Caco-2 (cell line): ENCODE results near the gene RNF133. TPM values are rescaled to one million over a fixed set of nuclear protein-coding genes. Genes with fewer than 3 reads are reported as not detected.

ENCODE experiments used
- Bru-seq: library from RNA; stranded (reverse); fragments of 400-500 nt; gene quantifications from one replicate; lab custom pipeline; 2021; lab: Mats Ljungman, UMichigan
- BruChase-seq, 2 experiments: library from RNA; stranded (reverse); fragments of 400-500 nt; gene quantifications; one replicate each; lab custom pipeline; 2021; lab: Mats Ljungman, UMichigan
- BruUV-seq: library from RNA; stranded (reverse); fragments of 400-500 nt; replicated peaks from 2 replicates; lab custom pipeline; 2021; lab: Mats Ljungman, UMichigan
- CTCF ChIA-PET: fragments of 300-600 bp; sonication (Branson Sonifier 250); formaldehyde crosslinking; loops from one replicate; lab custom pipeline; 2022; ENCODE audit warnings: antibody characterized with exemption; lab: Charles Lee
- POLR2A ChIA-PET: fragments of 300-600 bp; sonication (Branson Sonifier 250); formaldehyde crosslinking; loops from one replicate; lab custom pipeline; 2022; ENCODE audit warnings: antibody characterized with exemption; lab: Charles Lee
- DNase-seq, 2 experiments: peaks; one replicate each; pipeline versions ENCODE4 v3.0.0 to v3.0.0-alpha.2; 2020 to 2022
- H3K27me3 ChIP-seq: replicated peaks from 2 replicates; pipeline ENCODE4 v1.6.0; 2011; ENCODE audit warnings: low read length; ENCODE audit not compliant: control insufficient read depth, insufficient read depth
- H3K36me3 ChIP-seq: 2 replicates; pipeline ENCODE4 v1.5.1; 2011; ENCODE audit warnings: low read length; ENCODE audit not compliant: control insufficient read depth, insufficient read depth
- H3K4me1 ChIP-seq: fragments of 250-450 bp; sonication (Bioruptor Pico); 2 replicates; pipeline ENCODE4 v1.5.1; 2020; ENCODE audit warnings: mild to moderate bottlenecking
- H3K4me3 ChIP-seq: 2 replicates; pipeline ENCODE4 v1.5.1; 2011; ENCODE audit warnings: low read depth, mild to moderate bottlenecking, control low read depth, low read length
- H3K9me3 ChIP-seq: fragments of 250-450 bp; sonication (Bioruptor Pico); 2 replicates; pipeline ENCODE4 v1.5.1; 2020; ENCODE audit warnings: mild to moderate bottlenecking, moderate library complexity
- H3K27ac Mint-ChIP-seq: one replicate; pipeline ENCODE4 v1.8.0; 2022; ENCODE audit warnings: mixed read lengths; ENCODE audit not compliant: unreplicated experiment
- H3K27me3 Mint-ChIP-seq: one replicate; pipeline ENCODE4 v1.8.0; 2022; ENCODE audit warnings: mixed read lengths; ENCODE audit not compliant: insufficient read depth, unreplicated experiment
- H3K36me3 Mint-ChIP-seq: one replicate; pipeline ENCODE4 v1.8.0; 2022; ENCODE audit warnings: mild to moderate bottlenecking, mixed read lengths; ENCODE audit not compliant: insufficient read depth, unreplicated experiment
- H3K4me1 Mint-ChIP-seq: one replicate; pipeline ENCODE4 v1.8.0; 2022; ENCODE audit warnings: low read depth, mixed read lengths; ENCODE audit not compliant: unreplicated experiment
- H3K4me3 Mint-ChIP-seq: one replicate; pipeline ENCODE4 v1.8.0; 2022; ENCODE audit warnings: mild to moderate bottlenecking, moderate library complexity, mixed read lengths; ENCODE audit not compliant: unreplicated experiment
- H3K9me3 Mint-ChIP-seq: one replicate; pipeline ENCODE4 v1.8.0; 2022; ENCODE audit warnings: mixed read lengths; ENCODE audit not compliant: unreplicated experiment
- CTCF ChIP-seq, 2 experiments: fragments of 200-600 bp in 1 of 2; IDR thresholded peaks; 1 replicate in 1 of 2; 2 replicates in 1 of 2; pipeline versions ENCODE4 v1.5.1 to v1.8.0; 2011 to 2022; ENCODE audit warnings: antibody characterized with exemption in 1 of 2, control low read depth in 1 of 2, inconsistent platforms in 1 of 2, low read depth in 1 of 2, low read length in 1 of 2, mild to moderate bottlenecking in 1 of 2, moderate library complexity in 1 of 2; ENCODE audit not compliant: insufficient read depth in 1 of 2, severe bottlenecking in 1 of 2, unreplicated experiment in 1 of 2
- intact Hi-C: fragments of 100-400 bp; cut with micrococcal nuclease; formaldehyde crosslinking; loops from one replicate; pipeline ENCODE4 v1.10.0; 2022; ENCODE audit not compliant: unreplicated experiment
- long read RNA-seq: library from polyadenylated mRNA; stranded (forward); transcript quantifications from one replicate; pipeline ENCODE4 v2.0.0, GENCODE V29; 2022
- total RNA-seq: library from RNA; stranded (reverse); gene quantifications from 2 replicates; pipeline ENCODE4 v1.2.3, GENCODE V29; 2022

RNF133 gene, protein sequence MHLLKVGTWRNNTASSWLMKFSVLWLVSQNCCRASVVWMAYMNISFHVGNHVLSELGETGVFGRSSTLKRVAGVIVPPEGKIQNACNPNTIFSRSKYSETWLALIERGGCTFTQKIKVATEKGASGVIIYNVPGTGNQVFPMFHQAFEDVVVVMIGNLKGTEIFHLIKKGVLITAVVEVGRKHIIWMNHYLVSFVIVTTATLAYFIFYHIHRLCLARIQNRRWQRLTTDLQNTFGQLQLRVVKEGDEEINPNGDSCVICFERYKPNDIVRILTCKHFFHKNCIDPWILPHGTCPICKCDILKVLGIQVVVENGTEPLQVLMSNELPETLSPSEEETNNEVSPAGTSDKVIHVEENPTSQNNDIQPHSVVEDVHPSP
- total RNA-seq (0.21 TPM in 1 of 2 replicates, not detected in the other), Bru-seq, nascent RNA (percentile 54 among the genes with signal in this experiment), BruChase-seq, experiment 1, labeled RNA remaining after a 2-hour chase (percentile 45 among the genes with signal in this experiment), BruChase-seq, experiment 2, labeled RNA remaining after a 6-hour chase (percentile 32 among the genes with signal in this experiment)
- long read RNA-seq: 0 reads

- Mint-ChIP-seq H3K27me3 (peaks cover 3% of the 10 kb centered on the region), H3K36me3 (no peaks in the 10 kb centered on the region), H3K4me1 (no peaks in the 10 kb centered on the region), H3K27ac (no peak within 1 kb of the TSS), H3K4me3 (no peak within 1 kb of the TSS), H3K9me3 (peaks cover under 1% of the 10 kb centered on the region)
- intact Hi-C loops: no loop called here
- Histone ChIP-seq H3K9me3 (no peaks in the 10 kb centered on the region), H3K4me3 (no peak within 1 kb of the TSS), H3K36me3 (no peaks in the 10 kb centered on the region), H3K4me1 (no peaks in the 10 kb centered on the region), H3K27me3 (no peaks in the 10 kb centered on the region)
- ChIA-PET POLR2A (interaction anchor here (0.6 kb wide), 1 partner anchor 35 kb away, joined by 19 read pairs; no protein-coding TSS in a partner anchor), CTCF (no interaction called here)
- DNase-seq: no peak
- no peak for TF ChIP-seq CTCF (IDR thresholded peaks at IDR 0.05; ENCODE audit: insufficient read depth in 1 of 2, low read depth in 1 of 2, low read length in 1 of 2, severe bottlenecking in 1 of 2, unreplicated experiment in 1 of 2)
- BruUV-seq: no TSS peak
Observed at GRCh38 chr7:122699017-122699416, at the start of gene RNF133. Gene RNF133 (minus strand): TSS chr7:122699117. CDS start chr7:122698918, 199 bp downstream.

GRCh38 chr7:122748195-122748594 lies 49.3 kb upstream of the RNF133 start:
- no peak for TF ChIP-seq CTCF (IDR thresholded peaks at IDR 0.05; ENCODE audit: insufficient read depth in 1 of 2, low read depth in 1 of 2, low read length in 1 of 2, severe bottlenecking in 1 of 2, unreplicated experiment in 1 of 2)
- intact Hi-C loops: no loop called here
- CTCF ChIA-PET: no interaction called here
- POLR2A ChIA-PET: no interaction called here
- no peaks in the 10 kb centered on the region for H3K27me3 ChIP-seq
- H3K4me3 ChIP-seq: no peak overlapping the region
- Mint-ChIP-seq H3K4me1 (peaks cover 13% of the 10 kb centered on the region), H3K27ac (no peak overlapping the region), H3K4me3 (no peak overlapping the region), H3K9me3 (no peaks in the 10 kb centered on the region), H3K36me3 (no peaks in the 10 kb centered on the region), H3K27me3 (no peaks in the 10 kb centered on the region)
- no peaks in the 10 kb centered on the region for H3K9me3 ChIP-seq
- peaks cover 9% of the 10 kb centered on the region for H3K4me1 ChIP-seq
- BruUV-seq: no TSS peak
- no peaks in the 10 kb centered on the region for H3K36me3 ChIP-seq
- DNase-seq: no peak

DNA sequence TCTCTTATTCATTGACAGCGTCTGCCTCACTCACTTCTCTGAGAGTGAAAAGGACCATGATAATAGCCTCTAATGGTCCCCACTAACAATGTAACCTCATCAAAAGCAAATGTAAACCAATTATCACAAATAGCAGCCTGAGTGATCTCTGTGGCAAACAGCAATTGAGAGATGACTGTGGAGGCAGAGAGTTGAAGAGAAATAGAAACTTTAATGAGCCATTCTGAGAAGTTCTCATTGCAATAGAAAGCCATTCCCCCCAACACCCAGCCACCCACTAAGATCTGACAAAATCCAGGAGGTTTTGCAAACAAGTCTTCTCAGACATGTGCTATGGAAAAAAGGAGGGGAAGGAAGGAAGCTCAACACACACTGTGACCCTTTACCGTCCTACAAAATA lies 48.0 kb upstream of the RNF133 start:
- Histone ChIP-seq H3K36me3 (no peaks in the 10 kb centered on the region), H3K4me1 (no peaks in the 10 kb centered on the region), H3K9me3 (no peaks in the 10 kb centered on the region), H3K4me3 (no peak overlapping the region), H3K27me3 (no peaks in the 10 kb centered on the region)
- intact Hi-C loops: no loop called here
- BruUV-seq: no TSS peak
- Mint-ChIP-seq H3K4me1 (peaks cover 5% of the 10 kb centered on the region), H3K4me3 (no peak overlapping the region), H3K9me3 (no peaks in the 10 kb centered on the region), H3K27me3 (no peaks in the 10 kb centered on the region), H3K27ac (no peak overlapping the region), H3K36me3 (no peaks in the 10 kb centered on the region)
- DNase-seq: no peak
- ChIA-PET CTCF (no interaction called here), POLR2A (no interaction called here)
- no peak for TF ChIP-seq CTCF (IDR thresholded peaks at IDR 0.05; ENCODE audit: insufficient read depth in 1 of 2, low read depth in 1 of 2, low read length in 1 of 2, severe bottlenecking in 1 of 2, unreplicated experiment in 1 of 2)
